HG03460 (cell line): ENCODE measurements around the gene DCDC1.

ENCODE experiments used
- ATAC-seq: cut with Tn5 transposase; IDR thresholded peaks from one replicate; pipeline ENCODE4 v1.9.1; 2021; ENCODE audit not compliant: unreplicated experiment

Gene DCDC1

DNA sequence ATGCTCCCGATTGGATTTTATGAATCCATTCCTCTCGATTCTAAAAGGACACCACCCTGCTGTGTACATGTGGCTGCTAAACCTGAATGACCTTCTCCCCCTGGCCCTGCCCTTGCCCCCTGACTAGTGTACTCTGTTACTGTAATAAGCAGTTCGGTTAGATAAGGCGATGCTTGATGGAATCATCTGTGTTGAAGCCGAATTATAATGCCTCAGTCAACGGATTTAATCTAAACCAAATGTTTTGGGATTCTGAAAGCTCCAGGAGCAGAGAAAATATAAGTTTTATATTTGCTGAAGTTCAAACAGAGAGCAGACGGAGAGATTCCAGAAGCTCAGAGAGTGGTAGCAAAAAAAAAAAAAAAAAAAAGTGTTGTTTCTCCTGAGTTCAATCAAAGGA lies 508.0 kb downstream of the DCDC1 start:
- ATAC-seq = no peak

DNA sequence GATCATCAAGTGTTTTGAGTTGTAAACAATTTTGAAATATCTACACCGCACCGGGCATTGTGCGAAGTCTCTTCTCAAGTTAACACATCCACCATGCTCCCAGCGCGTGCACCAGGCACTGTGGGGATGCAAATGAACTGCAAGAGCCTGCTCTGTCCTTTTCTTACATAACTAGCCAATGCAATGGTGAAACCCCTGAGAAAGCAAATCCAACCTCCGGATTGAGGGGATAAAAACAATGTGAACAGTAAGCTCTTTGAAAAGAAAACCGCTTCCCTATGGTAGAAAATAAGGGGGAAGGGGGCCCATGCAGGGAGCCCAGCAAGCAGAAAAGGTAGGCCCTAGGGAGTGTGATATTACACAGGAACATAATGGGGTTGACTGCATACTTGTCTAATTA lies 508.5 kb downstream of the DCDC1 start:
- ATAC-seq = no peak

DNA sequence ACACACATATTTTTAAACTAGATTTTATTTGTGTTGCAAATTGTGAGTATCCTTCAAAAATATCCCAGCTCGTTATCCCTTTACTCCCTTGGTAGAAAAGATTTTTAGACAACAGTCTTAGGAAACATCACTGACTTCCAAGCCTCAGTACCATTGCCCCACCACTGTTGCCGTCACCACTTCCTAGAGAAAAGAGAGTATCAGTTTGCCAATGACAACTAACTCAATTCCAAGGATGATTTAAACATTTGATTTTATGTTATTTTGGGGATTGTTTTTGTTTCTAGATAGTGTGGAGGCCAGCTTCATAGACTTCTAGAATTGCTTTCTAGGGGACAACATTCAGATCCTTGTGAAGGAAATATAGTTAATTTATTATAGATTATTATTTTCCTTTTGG lies 509.4 kb downstream of the DCDC1 start:
- no peak for ATAC-seq

DNA sequence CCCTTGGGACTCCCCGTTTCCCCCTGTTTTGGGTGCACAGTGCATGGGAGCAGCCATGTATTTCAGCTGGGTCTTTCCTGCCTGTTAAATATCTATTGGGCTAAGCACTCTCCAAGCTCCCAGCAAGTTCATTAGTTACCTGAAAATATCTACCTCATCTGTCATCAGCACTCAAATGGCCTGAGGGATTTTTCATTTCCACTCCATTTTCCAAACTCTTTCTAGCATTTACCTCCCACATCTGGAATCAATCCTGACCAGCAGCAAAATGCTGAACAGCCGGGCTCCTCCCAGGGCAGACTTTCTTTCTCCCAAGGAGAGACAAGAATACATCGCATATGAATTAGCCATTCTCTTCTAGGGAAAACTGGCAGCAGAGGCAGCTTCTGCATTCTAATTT lies 509.9 kb downstream of the DCDC1 start:
- ATAC-seq = no peak

DNA sequence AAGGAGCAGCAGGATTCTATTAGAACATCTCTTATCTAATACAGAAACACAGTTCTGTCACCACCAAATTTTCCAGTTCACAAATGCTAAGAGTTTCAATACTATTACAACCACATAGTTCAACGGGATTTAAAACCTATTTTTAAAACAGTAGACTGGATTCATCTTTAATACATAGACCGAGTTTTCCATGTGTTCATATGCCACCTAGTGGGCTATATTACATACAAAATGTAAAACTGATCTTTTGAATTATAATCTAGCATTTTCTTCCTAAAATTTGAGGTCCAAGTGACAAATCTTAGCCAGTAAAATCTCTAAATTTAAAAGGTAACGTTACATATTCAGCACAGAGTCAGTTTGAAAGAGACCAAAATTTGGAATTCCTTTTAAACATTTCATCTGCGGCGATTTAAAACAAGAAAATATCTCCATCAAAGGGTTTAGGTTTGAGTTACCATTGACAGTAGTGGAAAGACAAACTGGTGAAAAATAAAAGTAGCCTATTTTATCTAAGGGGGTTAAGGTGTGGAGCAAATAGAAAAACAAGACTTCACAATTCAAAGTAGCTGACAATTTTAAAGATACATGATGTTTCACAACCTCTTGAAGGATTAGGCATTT lies 514.0 kb downstream of the DCDC1 start:
- no peak for ATAC-seq

DNA sequence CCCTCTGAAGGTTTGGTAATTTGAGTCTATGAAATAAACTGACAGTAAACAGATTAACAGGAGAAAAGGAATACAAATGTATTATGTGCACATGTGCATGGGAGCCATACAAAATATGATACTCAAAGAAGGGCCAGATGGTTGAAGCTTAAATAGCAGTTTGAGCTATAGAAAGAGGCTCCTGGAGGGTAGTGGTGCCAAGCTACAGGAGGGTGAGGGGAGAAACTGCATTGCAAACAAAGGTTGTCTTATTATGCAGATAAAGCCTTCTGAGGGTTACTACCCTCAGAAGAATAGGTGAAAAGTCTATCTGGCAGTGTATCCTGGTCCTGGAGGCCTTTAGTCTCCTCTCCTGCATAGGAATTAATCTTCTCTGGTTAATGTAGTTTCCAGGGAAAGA lies 516.1 kb downstream of the DCDC1 start:
- no peak for ATAC-seq

DNA sequence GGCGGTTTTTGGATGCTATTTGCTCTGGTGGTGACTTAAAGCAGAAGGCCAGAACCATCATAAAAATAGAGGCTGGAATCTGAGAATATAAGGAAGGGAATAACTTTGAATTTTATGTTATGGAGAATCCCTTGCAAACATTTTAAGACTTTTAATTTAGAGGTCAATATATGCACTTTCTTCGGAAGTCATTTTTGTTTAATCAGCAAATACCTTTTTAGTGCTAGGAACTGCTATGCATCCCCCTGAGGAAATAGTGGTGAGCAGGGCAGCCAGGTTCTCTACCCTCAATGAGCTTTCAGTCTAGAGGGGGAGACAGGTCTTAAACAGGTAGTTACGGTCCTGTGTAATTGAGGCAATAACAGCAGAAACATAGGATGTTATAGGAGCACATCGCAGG lies 516.9 kb downstream of the DCDC1 start:
- no peak for ATAC-seq

DNA sequence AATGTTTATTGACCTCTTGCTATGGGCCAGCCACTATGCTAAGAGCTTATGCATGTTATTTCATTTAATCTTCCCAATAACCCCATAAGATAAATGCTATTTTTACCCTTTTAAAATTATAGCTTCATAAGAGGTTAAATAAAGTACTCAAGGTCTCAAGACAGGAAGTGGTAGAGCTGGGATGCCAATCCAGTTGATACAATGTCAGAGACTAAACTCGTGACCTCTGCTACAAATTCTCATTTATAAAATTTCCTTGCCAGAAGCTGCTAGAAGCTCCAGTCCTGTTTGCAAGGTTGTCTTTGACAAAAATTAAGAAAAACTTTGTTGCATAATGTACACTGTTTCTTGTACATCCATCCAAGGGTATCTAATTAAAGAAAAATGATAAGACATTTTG lies 517.4 kb downstream of the DCDC1 start:
- ATAC-seq = no peak

DNA sequence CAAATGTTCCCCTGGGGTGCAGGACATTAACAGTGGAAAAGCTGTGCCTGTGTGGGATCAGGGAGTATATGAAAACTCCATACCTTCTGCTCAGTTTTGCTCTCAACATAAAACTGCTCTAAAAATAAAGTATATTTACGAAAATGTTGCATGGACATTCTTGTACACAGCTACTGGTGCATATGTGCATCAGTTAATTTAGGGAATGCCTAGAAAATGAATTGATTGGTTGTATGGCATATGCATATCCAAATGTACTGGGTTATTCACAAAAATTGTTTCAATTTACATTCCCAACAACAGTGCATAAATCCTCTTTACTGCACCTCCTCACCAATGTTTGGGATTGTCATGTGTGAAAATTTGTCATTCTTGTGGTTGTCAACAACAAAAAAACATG lies 532.3 kb downstream of the DCDC1 start:
- ATAC-seq = no peak

DNA sequence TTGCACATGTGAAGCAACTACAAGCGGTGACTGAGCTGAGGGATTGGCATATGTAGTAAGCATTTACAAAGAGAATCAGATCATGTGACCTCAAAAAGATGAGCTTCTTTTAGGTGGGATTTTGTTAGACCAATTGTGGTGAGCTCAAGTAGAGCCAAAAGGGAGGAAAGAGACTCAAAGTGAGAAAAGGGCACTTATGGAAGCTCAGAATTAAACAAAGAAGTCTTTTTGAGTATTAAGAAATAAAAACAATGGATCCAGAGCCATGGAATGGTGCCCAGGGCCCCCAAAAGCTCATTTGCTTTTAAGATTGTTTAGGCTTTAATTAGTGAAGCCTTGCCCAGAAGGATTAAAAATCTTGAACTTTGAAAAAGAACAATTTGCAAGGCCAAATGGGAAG lies 536.7 kb downstream of the DCDC1 start:
- no peak for ATAC-seq

DNA sequence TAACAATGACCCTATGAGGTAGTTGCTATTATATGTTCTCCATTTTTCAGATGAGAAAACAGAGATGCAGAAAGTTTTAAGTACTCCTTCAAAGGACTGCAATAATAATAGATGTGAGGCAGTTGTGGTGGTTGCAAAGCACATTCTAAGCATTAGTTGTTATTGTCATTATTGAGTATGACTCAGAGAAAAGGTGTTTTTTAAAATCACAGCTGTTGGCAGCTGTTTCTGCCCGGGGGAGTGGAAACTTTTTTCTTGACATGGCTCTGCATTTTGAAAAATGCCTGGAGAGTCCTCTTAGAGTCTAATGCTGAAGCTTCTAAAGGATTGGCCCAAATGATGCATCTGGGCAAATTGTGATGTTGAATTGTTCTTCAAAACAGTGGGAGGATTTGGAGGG lies 538.9 kb downstream of the DCDC1 start:
- no peak for ATAC-seq

DNA sequence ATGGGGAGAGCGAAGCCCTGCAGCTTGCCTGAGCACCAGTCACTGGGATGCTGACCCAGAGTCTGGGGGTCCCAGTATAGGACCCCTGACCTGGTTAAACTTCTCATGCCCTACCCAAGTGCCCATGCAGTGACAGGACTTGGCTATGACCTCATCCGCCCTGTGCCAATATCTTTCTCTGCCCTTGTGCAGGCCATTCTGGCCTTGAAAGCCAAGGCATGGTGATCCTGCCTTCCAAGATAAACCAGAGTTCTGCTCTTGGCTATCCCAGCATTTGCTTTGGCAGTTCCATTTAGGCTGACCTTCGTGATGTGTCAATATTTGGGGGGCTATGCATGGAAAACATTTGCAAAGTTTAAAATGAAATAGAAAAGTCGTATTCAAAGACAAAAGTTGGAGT lies 542.6 kb downstream of the DCDC1 start:
- no peak for ATAC-seq

DNA sequence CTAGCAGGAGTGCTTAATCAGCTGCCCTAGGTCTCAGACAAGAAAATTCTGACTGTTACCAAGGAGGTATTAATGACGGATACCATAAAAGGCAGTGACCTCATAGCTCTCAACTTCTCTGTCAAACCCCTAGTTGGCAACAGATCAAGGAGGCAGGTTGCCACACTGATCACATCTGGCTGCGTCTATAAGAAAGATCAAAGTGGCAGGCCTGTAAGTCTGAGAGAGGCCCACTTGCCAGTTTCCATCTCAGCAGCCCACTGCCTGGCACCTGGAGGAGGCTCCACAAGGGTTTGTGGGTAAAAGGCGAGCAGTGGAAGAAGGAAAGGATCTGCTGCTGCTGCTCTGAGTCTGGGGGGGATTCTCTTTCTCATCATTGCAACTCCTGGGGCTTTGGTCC lies 543.8 kb downstream of the DCDC1 start:
- ATAC-seq = no peak

DNA sequence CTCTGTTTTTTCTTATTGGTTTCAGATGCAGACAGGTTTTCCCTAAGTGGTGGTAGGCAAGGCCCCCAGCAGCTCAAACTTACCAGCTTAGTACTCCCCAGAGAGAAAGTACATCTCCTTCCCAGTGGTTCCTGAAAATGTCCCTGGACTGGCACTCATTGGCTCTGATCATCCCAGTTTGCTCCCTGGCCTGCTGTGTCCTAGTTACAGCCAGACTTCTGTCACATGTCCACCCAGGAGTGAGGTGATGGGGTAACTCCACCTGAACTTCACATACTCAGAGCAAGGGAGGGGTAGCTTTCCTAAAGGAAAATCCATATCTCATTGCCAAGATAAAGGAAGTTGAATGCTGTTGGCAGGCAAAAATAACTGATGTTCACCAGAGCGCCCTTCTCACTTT lies 546.4 kb downstream of the DCDC1 start:
- no peak for ATAC-seq

DNA sequence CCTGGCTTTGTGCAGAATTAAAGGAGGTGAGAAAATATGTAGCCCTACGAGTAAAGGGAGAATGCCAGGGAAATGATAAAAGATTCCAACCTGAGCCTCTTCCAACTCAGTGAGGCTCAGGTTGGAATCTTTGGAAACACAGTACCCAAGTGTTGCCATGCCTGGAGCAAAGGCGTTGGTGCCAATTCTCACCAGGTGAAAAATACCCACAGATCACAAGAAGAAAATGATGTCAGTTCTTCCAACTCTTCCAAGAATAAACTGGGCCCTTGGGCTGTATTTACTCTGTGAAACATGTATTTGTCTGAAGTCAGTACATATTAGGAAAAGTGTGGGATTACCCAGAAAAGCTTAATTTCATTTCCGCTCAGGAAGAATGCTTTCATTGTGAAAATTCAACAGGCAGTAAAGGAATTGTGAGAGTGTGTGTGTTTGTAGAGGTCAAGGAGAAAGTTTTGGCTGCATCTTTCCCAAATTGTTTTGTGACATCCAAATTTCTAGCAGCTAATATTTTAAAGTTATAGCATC lies 548.0 kb downstream of the DCDC1 start:
- no peak for ATAC-seq

DNA sequence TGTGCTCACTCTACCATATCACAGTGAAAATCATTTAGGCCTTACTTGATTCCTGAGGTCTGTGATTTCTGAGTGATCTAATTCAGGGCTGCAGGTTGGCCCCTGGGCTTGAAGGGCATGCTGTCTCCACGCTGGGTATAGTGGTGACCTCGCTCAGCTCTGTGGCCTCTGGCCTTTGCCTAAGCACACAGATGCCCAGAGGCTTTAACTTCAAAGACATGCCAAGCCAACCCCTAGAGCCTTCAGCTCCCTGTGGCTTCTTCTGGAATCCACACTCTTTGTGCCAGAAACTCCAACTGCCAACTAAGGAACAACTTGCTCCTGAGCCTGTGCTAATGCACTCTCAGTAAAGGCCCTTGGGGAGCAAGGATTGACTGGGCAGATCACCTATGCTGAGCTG lies 550.8 kb downstream of the DCDC1 start:
- ATAC-seq = no peak

DNA sequence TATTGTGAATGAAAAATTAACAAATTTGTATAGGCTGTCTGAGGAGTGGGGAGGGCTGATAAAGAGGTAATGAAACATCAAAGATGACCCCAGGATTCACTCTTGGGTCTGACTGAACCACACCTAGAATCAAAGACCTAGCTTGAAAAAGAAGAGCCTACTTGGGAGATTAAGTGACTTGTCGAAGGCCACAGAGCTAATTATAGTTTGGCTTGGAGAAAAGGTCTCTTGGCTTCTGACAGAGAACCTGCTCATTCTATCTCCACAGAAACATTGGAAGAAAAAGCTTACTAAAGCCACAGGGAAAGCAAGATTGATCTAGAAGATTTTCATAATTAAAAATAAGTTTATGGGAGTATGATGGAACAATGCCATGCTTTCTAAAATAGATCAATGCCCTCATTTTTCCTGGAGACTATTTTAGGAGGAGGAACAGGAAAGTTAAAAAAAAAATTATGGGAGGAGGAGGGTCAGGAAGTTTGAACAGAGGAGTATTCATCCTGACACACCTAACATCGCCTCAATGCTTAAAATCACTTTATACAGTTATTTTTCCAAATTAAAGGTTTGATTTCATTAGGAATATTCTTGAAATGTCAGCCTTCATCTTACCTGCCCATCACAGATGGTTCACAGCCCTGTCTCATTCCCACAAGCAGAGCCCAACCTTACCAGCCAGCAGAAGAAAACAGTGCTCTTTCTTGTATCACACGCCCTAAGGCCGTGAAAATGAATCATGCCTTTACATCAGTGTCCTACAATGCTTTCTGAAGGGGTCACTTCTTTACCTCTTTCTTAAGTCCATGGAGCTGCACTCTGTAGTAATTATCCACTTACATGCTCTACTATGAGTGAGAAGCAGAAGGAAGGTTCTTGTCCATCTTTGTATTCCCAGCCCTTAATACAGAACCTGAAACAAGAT lies 552.3 kb downstream of the DCDC1 start:
- no peak for ATAC-seq

DNA sequence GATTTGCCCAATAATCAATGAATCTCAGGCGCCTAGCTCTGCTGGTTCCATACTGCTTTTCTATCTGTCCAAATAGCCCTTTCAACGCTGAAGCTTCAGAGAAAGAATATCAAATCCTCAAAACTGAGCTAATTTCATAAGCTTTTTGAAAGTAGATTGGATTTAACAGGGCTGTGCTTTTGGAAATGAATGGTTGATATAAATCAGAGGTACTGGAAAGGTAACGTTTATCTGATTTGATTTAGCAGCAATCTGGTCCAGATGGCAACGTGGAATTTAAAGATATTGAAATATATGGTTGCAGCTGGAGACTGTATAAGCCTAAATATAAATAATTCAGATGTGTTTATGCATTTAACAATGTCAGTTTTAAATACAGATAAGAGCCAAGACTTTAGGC lies 553.9 kb downstream of the DCDC1 start:
- ATAC-seq = no peak

DNA sequence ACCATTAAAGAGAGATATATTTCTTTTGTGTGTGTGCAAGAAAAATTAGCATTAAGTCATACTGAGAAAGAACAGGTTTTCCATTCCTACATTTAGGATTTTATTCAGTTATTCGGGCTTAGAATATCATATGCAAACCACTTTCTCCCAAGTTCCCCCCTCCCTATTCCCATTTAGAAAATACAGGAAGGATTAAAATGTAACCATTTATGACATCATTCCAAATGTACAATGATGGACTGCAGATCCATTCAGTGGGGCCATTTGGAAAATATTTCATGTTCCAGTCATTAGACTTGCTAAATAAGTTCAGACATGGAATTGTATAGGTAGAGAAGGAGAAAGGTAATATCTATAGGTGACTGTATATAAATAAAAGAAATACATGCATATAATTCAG lies 554.8 kb downstream of the DCDC1 start:
- ATAC-seq = no peak
